HepG2 (cell line): ENCODE data around the gene ATF6. TPM values are rescaled to one million over a fixed set of nuclear protein-coding genes. Genes with fewer than 3 reads are reported as not detected.

ENCODE experiments used
- ATAC-seq: fragments of 200-7000 bp; cut with Tn5 transposase; 3 replicates; pipeline ENCODE4 v1.9.1; 2020; ENCODE audit warnings: mild to moderate bottlenecking, moderate library complexity
- BruUV-seq: library from RNA; stranded (reverse); fragments of 400-500 nt; replicated peaks from 2 replicates; lab custom pipeline; 2021; lab: Mats Ljungman, UMichigan
- CTCF ChIA-PET: fragments of 300-600 bp; formaldehyde crosslinking; extraction: SDS; loops from one replicate; lab custom pipeline; 2021; ENCODE audit warnings: low total read pairs, inconsistent platforms, low intra/inter-chr PET ratio; lab: Yijun Ruan, JAX
- POLR2A ChIA-PET: fragments of 350-600 bp; sonication (Branson Sonifier 250); formaldehyde crosslinking; loops from one replicate; lab custom pipeline; 2020; ENCODE audit warnings: antibody characterized with exemption, inconsistent platforms; lab: Yijun Ruan, JAX
- DNase-seq: peaks from one replicate; pipeline ENCODE4 v3.0.0-alpha.2; 2015; ENCODE audit warnings: low spot score
- FAIRE-seq: peaks from 3 replicates; lab custom pipeline; 2011; peaks lifted over from hg19 to GRCh38; lab: Jason Lieb, UNC
- H2AFZ ChIP-seq: one replicate; pipeline ENCODE4 v1.6.1; 2011; ENCODE audit warnings: low read length, inconsistent platforms
- H3K27ac ChIP-seq: fragments of 300-600 bp; 3 replicates; pipeline ENCODE4 v1.8.0; 2011; ENCODE audit warnings: mixed run types, mild to moderate bottlenecking, mixed read lengths, low read length, inconsistent platforms; ENCODE audit not compliant: insufficient read depth; ENCODE audit errors: extremely low read length
- H3K27me3 ChIP-seq, 2 experiments: fragments of 200-600 bp in 1 of 2; 2 replicates in 1 of 2; 3 replicates in 1 of 2; pipeline versions ENCODE4 v1.6.0 to v1.8.0; 2011; ENCODE audit warnings: low read length in 2 of 2, mild to moderate bottlenecking in 2 of 2, moderate library complexity in 2 of 2, inconsistent platforms in 1 of 2; ENCODE audit not compliant: insufficient read depth in 2 of 2, control insufficient read depth in 1 of 2
- H3K36me3 ChIP-seq, 2 experiments: fragments of 200-600 bp in 1 of 2; replicated peaks in 1 of 2; 2 replicates in 1 of 2; 3 replicates in 1 of 2; pipeline versions ENCODE4 v1.5.1 to v1.8.0; 2011; ENCODE audit warnings: low read length in 2 of 2, inconsistent platforms in 1 of 2; ENCODE audit not compliant: insufficient read depth in 2 of 2, control insufficient read depth in 1 of 2
- H3K4me1 ChIP-seq: 2 replicates; pipeline ENCODE4 v1.5.1; 2012; ENCODE audit warnings: low read length, inconsistent platforms; ENCODE audit not compliant: insufficient read depth
- H3K4me2 ChIP-seq: 2 replicates; pipeline ENCODE4 v1.6.0; 2011; ENCODE audit warnings: low read depth, low read length, inconsistent platforms
- H3K4me3 ChIP-seq, 3 experiments: fragments of 200-600 bp in 1 of 3; sonication (generic), shearing (Covaris generic) in 1 of 3; replicated peaks in 1 of 3; 2 replicates each; pipeline ENCODE4 v1.5.1; 2011 to 2016; ENCODE audit warnings: low read length in 3 of 3, inconsistent platforms in 2 of 3, low read depth in 2 of 3, mild to moderate bottlenecking in 2 of 3, control low read depth in 1 of 3, mixed read lengths in 1 of 3; ENCODE audit not compliant: insufficient read depth in 1 of 3
- H3K79me2 ChIP-seq: one replicate; pipeline ENCODE4 v1.6.1; 2011; ENCODE audit warnings: low read length, inconsistent platforms; ENCODE audit not compliant: insufficient read depth
- H3K9ac ChIP-seq: 2 replicates; pipeline ENCODE4 v1.6.0; 2011; ENCODE audit warnings: mild to moderate bottlenecking, low read depth, low read length, inconsistent platforms; ENCODE audit not compliant: insufficient read depth
- H3K9me3 ChIP-seq: 2 replicates; pipeline ENCODE4 v1.5.1; 2012; ENCODE audit warnings: mild to moderate bottlenecking, low read length
- H4K20me1 ChIP-seq: 2 replicates; pipeline ENCODE4 v1.6.0; 2011; ENCODE audit warnings: inconsistent platforms, mild to moderate bottlenecking, low read length, moderate library complexity; ENCODE audit not compliant: insufficient read depth
- HIVEP1 ChIP-seq: sonication (generic); formaldehyde crosslinking; IDR thresholded peaks from 2 replicates; pipeline ENCODE4 v1.4.0; 2020; ENCODE audit warnings: mild to moderate bottlenecking, missing genetic modification reagents
- MATR3 ChIP-seq: sonication (generic); formaldehyde crosslinking; IDR thresholded peaks from 2 replicates; pipeline ENCODE4 v1.4.0; 2020; ENCODE audit warnings: missing genetic modification reagents
- MYNN ChIP-seq: sonication (generic); formaldehyde crosslinking; IDR thresholded peaks from 2 replicates; pipeline ENCODE4 v1.4.0; 2020; ENCODE audit warnings: mild to moderate bottlenecking, low read depth, missing genetic modification reagents
- NFATC3 ChIP-seq: sonication (generic); formaldehyde crosslinking; IDR thresholded peaks from 2 replicates; pipeline ENCODE4 v1.5.1; 2020; ENCODE audit warnings: mild to moderate bottlenecking, missing genetic modification reagents
- NR1H2 ChIP-seq: sonication (generic); formaldehyde crosslinking; IDR thresholded peaks from 2 replicates; pipeline ENCODE4 v1.8.1; 2022; ENCODE audit warnings: low read depth, missing genetic modification reagents, borderline replicate concordance
- TSC22D2 ChIP-seq: sonication (generic); formaldehyde crosslinking; IDR thresholded peaks from 2 replicates; pipeline ENCODE4 v1.5.1; 2020; ENCODE audit warnings: missing genetic modification reagents, mild to moderate bottlenecking, borderline replicate concordance
- ZBTB39 ChIP-seq: sonication (generic); formaldehyde crosslinking; IDR thresholded peaks from 2 replicates; pipeline ENCODE4 v1.5.0; 2020; ENCODE audit warnings: missing genetic modification reagents
- ZNF660 ChIP-seq: sonication (generic); formaldehyde crosslinking; IDR thresholded peaks from 2 replicates; pipeline ENCODE4 v1.5.1; 2020; ENCODE audit warnings: mild to moderate bottlenecking, low read depth, missing genetic modification reagents, borderline replicate concordance
- WGBS: methylation state at CpG from one replicate; pipeline ENCODE4 v1.1.6; 2017; ENCODE audit warnings: low lambda C conversion rate; 5-methylcytosine and 5-hydroxymethylcytosine counted together
- in situ Hi-C: cut with HindIII; loops from 2 replicates; pipeline ENCODE4 v1.10.0; 2017; ENCODE audit warnings: low pct_unique_long_range_greater_than_20kb; ENCODE audit not compliant: extremely low pct_ligation_motif_present
- intact Hi-C: fragments of 100-400 bp; cut with micrococcal nuclease; formaldehyde crosslinking; loops from one replicate; pipeline ENCODE4 v1.10.0; 2022; ENCODE audit not compliant: unreplicated experiment
- polyA plus RNA-seq, 8 experiments: library from polyadenylated mRNA; depleted of rRNA in 3 of 8; stranded (reverse) in 7 of 8; unstranded in 1 of 8; fragments of >200 nt; fragmentation: Illumina TruSeq in 4 of 8; extraction: Trizol in 4 of 8; gene quantifications; 2 replicates each; pipeline versions ENCODE4 v1.2.1 to v1.2.3, GENCODE V29; 2011 to 2016; ENCODE audit warnings: low read depth in 4 of 8, missing spikeins in 1 of 8, mixed read lengths in 1 of 8; ENCODE audit not compliant: insufficient read depth in 1 of 8
- total RNA-seq, 5 experiments: library from RNA; depleted of rRNA; stranded (reverse); fragments of >200 nt; fragmentation: Illumina TruSeq; extraction: Trizol; gene quantifications; 2 replicates each; pipeline ENCODE4 v1.2.3, GENCODE V29; 2016; ENCODE audit warnings: low read depth in 1 of 5
- TF ChIP-seq, protein P1 (sequence below): sonication (generic); formaldehyde crosslinking; IDR thresholded peaks from 2 replicates; pipeline ENCODE4 v1.4.0; 2020; ENCODE audit warnings: mild to moderate bottlenecking, missing genetic modification reagents
- TF ChIP-seq, protein P2 (sequence below): sonication (generic); formaldehyde crosslinking; conservative IDR thresholded peaks from 2 replicates; pipeline ENCODE4 v1.4.0; 2020; ENCODE audit warnings: missing genetic modification reagents

The ATF6 gene
- total and polyA plus RNA-seq, 2 of the 13 experiments (the other 11 are each of a cell fraction or from before 2014, with no cell fraction given), result 13.2 to 14.5 TPM

- Histone ChIP-seq H3K36me3 (no peaks in the 10 kb centered on the region), H3K4me2 (no peak overlapping the region), H3K79me2 (no peaks in the 10 kb centered on the region), H3K27me3 (peaks cover 3 to 29% of the 10 kb centered on the region in 2 experiments; a peak in 4 of 5 replicates), H3K4me3 (no peak overlapping the region), H3K27ac (no peak overlapping the region), H4K20me1 (no peaks in the 10 kb centered on the region), H3K9ac (no peak overlapping the region), H2AFZ (no peak overlapping the region), H3K4me1 (peaks cover 10% of the 10 kb centered on the region), H3K9me3 (no peaks in the 10 kb centered on the region)
- FAIRE-seq, result no peak
- in situ Hi-C loops (no loop called here), intact Hi-C loops (no loop called here)
- ChIA-PET CTCF (no interaction called here), POLR2A (no interaction called here)
- ATAC-seq, result no peak
- DNase-seq, result no peak
- no CpG with 5 or more reads among the region's 1 CpG for WGBS
- TF ChIP-seq MYNN (CRISPR knock-in tag) (no peak), MATR3 (no peak), ZBTB39 (no peak), ZNF660 (no peak), NR1H2 (CRISPR knock-in tag) (no peak), TSC22D2 (CRISPR knock-in tag) (no peak), NFATC3 (CRISPR knock-in tag) (no peak), HIVEP1 (CRISPR knock-in tag) (no peak)
- TF ChIP-seq, protein P1, sequence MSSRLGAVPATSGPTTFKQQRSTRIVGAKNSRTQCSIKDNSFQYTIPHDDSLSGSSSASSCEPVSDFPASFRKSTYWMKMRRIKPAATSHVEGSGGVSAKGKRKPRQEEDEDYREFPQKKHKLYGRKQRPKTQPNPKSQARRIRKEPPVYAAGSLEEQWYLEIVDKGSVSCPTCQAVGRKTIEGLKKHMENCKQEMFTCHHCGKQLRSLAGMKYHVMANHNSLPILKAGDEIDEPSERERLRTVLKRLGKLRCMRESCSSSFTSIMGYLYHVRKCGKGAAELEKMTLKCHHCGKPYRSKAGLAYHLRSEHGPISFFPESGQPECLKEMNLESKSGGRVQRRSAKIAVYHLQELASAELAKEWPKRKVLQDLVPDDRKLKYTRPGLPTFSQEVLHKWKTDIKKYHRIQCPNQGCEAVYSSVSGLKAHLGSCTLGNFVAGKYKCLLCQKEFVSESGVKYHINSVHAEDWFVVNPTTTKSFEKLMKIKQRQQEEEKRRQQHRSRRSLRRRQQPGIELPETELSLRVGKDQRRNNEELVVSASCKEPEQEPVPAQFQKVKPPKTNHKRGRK (CRISPR knock-in tag), result no peak
- TF ChIP-seq, protein P2, sequence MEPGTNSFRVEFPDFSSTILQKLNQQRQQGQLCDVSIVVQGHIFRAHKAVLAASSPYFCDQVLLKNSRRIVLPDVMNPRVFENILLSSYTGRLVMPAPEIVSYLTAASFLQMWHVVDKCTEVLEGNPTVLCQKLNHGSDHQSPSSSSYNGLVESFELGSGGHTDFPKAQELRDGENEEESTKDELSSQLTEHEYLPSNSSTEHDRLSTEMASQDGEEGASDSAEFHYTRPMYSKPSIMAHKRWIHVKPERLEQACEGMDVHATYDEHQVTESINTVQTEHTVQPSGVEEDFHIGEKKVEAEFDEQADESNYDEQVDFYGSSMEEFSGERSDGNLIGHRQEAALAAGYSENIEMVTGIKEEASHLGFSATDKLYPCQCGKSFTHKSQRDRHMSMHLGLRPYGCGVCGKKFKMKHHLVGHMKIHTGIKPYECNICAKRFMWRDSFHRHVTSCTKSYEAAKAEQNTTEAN, result no peak
- no TSS peak for BruUV-seq
These were observed 43.7 kb upstream of the ATF6 start for GRCh38 chr1:161722406-161722805.
